ENCODE measurements around the gene OR11H6.
"Not testable (repeated sequence)": the region's sequence is repeated elsewhere in the genome, so short reads cannot be mapped to it uniquely, and the experiment has no call there.

The OR11H6 gene

GRCh38 chr14:20262642-20263128, 39.2 kb downstream of the OR11H6 start:
- DNase-seq (ENCODE audit: low read depth, low spot score), result peak; percentile 8

- DNase-seq (ENCODE audit: low read depth, low spot score), result not testable (repeated sequence)
Observed at GRCh38 chr14:20264361-20264760, 40.9 kb downstream of the OR11H6 start.

DNA sequence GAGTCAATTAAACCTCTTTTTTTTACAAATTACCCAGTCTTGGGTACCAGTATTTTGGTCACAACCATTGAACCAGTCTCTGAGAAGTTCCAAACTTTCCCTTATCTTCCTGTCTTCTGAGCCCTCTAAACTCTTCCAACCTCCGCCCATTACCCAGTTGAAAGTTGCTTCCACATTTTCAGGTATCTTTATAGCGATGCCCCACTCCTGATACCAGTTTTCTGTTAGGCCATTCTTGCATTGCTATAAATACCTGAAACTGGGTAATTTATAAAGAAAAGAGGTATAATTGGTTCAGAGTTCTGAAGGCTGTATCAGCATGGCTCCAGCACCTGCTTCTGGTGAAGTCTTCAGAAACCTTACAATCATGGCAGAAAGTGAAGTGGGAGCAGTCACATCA, 50.6 kb downstream of the OR11H6 start:
- DNase-seq (ENCODE audit: low read depth, low spot score), result no peak

Data from ELF-1 (cell line).